K562 (cell line): ENCODE results near the gene TMTC4. TPM values are rescaled to one million over a fixed set of nuclear protein-coding genes. Genes with fewer than 3 reads are reported as not detected.

Source experiments
- CCNT2 ChIP-seq: IDR thresholded peaks from 2 replicates; pipeline ENCODE4 v1.6.1; 2011; ENCODE audit warnings: borderline replicate concordance, low read depth, mild to moderate bottlenecking, moderate library complexity, mixed read lengths, low read length; ENCODE audit not compliant: insufficient read length; ENCODE audit errors: extremely low read depth
- HMGN3 ChIP-seq: IDR thresholded peaks from 2 replicates; pipeline ENCODE4 v1.6.1; 2011; ENCODE audit warnings: borderline replicate concordance, low read depth, mild to moderate bottlenecking, mixed read lengths, low read length; ENCODE audit not compliant: insufficient read length; ENCODE audit errors: extremely low read depth
- JUND ChIP-seq, 2 experiments: IDR thresholded peaks; 2 replicates in 1 of 2; 3 replicates in 1 of 2; pipeline ENCODE4 v1.6.1; 2011; ENCODE audit warnings: borderline replicate concordance in 2 of 2, low read depth in 2 of 2, low read length in 2 of 2, improper control_type of control experiment in 1 of 2, missing biosample characterization in 1 of 2, missing genetic modification characterization in 1 of 2, missing genetic modification reagents in 1 of 2
- NFIC ChIP-seq: fragments of 450-650 bp; IDR thresholded peaks from 2 replicates; pipeline ENCODE4 v1.6.1; 2017; ENCODE audit warnings: mild to moderate bottlenecking, inconsistent platforms
- NRF1 ChIP-seq, 2 experiments: fragments of 450-650 bp; IDR thresholded peaks in 1 of 2; conservative IDR thresholded peaks in 1 of 2; 2 replicates each; pipeline ENCODE4 v1.6.1; 2014; ENCODE audit warnings: mild to moderate bottlenecking in 2 of 2
- SFPQ ChIP-seq: fragments of 200-400 bp; formaldehyde crosslinking; IDR thresholded peaks from 2 replicates; pipeline ENCODE4 v1.6.1; 2017; ENCODE audit warnings: mild to moderate bottlenecking, low read depth, low read length, moderate library complexity
- TAF1 ChIP-seq: IDR thresholded peaks from 2 replicates; pipeline ENCODE4 v1.6.1; 2011; ENCODE audit warnings: mild to moderate bottlenecking, low read length, moderate library complexity; ENCODE audit not compliant: insufficient read depth, control insufficient read depth, severe bottlenecking; ENCODE audit errors: extremely low read depth
- TAL1 ChIP-seq: fragments of 450-650 bp; IDR thresholded peaks from 2 replicates; pipeline ENCODE4 v1.6.1; 2016; ENCODE audit warnings: mild to moderate bottlenecking
- THRAP3 ChIP-seq: fragments of 450-650 bp; IDR thresholded peaks from 2 replicates; pipeline ENCODE4 v1.6.1; 2016; ENCODE audit warnings: mild to moderate bottlenecking, inconsistent platforms, borderline replicate concordance
- ZNF561 ChIP-seq: fragments of 450-650 bp; formaldehyde crosslinking; conservative IDR thresholded peaks from 2 replicates; pipeline ENCODE4 v1.4.0; 2020; ENCODE audit warnings: mild to moderate bottlenecking, moderate library complexity
- ZNF830 ChIP-seq: fragments of 250-450 bp; sonication (Bioruptor Pico); IDR thresholded peaks from 2 replicates; pipeline ENCODE4 v1.5.0; 2021; ENCODE audit warnings: mild to moderate bottlenecking
- polyA plus RNA-seq, 8 experiments: library from polyadenylated mRNA; depleted of rRNA in 4 of 8; stranded (reverse) in 5 of 8; unstranded in 3 of 8; fragments of >200 nt; fragmentation: Nextera tagmentation in 2 of 8; fragmentation: Illumina TruSeq in 1 of 8; extraction: Ambion mirVana in 2 of 8; extraction: Trizol in 1 of 8; gene quantifications; 2 replicates each; pipeline versions ENCODE4 v1.2.1 to v1.2.3, GENCODE V29; 2011 to 2014; ENCODE audit warnings: inconsistent platforms in 1 of 8, missing spikeins in 1 of 8
- total RNA-seq, 7 experiments: library from RNA; depleted of rRNA in 6 of 7; stranded (reverse); fragments of >200 nt in 6 of 7; fragmentation: Illumina TruSeq in 2 of 7; extraction: Trizol in 2 of 7; gene quantifications; 2 replicates each; pipeline versions ENCODE4 v1.2.1 to v1.2.3, GENCODE V29; 2011 to 2021; ENCODE audit warnings: low replicate concordance in 1 of 7
- TF ChIP-seq, protein P1 (sequence below): fragments of 450-650 bp; IDR thresholded peaks from 2 replicates; pipeline ENCODE4 v1.6.1; 2016
- TF ChIP-seq, protein P2 (sequence below): fragments of 150-350 bp; conservative IDR thresholded peaks from 2 replicates; pipeline ENCODE4 v1.6.1; 2014; ENCODE audit warnings: low read length
- TF ChIP-seq, protein P3 (sequence below), 2 experiments: fragments of 450-650 bp in 1 of 2; IDR thresholded peaks; 2 replicates each; pipeline ENCODE4 v1.6.1; 2011 to 2017; ENCODE audit warnings: low read depth in 2 of 2, antibody characterized with exemption in 1 of 2, borderline replicate concordance in 1 of 2, low read length in 1 of 2, mild to moderate bottlenecking in 1 of 2, mixed read lengths in 1 of 2; ENCODE audit not compliant: control insufficient read depth in 1 of 2

TMTC4 gene
- total and polyA plus RNA-seq, 9 of the 15 experiments (the other 6 are each of a cell fraction or from before 2014, with no cell fraction given), result 3.5 to 16.7 (median 11.8) TPM

- no peak for TF ChIP-seq SFPQ
- TF ChIP-seq, protein P1, sequence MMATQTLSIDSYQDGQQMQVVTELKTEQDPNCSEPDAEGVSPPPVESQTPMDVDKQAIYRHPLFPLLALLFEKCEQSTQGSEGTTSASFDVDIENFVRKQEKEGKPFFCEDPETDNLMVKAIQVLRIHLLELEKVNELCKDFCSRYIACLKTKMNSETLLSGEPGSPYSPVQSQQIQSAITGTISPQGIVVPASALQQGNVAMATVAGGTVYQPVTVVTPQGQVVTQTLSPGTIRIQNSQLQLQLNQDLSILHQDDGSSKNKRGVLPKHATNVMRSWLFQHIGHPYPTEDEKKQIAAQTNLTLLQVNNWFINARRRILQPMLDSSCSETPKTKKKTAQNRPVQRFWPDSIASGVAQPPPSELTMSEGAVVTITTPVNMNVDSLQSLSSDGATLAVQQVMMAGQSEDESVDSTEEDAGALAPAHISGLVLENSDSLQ, result peak; percentile 98
- peak; percentile 8 for TF ChIP-seq HMGN3
- peak; percentile 76 for TF ChIP-seq JUND (IDR thresholded peaks at IDR 0.05; ENCODE audit: borderline replicate concordance, low read depth, low read length)
- TF ChIP-seq JUND (tag; IDR thresholded peaks at IDR 0.05; ENCODE audit: borderline replicate concordance, low read depth, low read length), result peak; percentile 57; the same call in 1 of the 3 replicates
- no peak for TF ChIP-seq ZNF830 (CRISPR knock-in tag)
- peak; percentile 41 to 45; a peak in 1 of 4 replicates for TF ChIP-seq NRF1 (conservative IDR thresholded peaks at IDR 0.05 in 1 of 2, IDR thresholded peaks at IDR 0.05 in 1 of 2)
- no peak for TF ChIP-seq TAL1
- TF ChIP-seq CCNT2, result no peak
- TF ChIP-seq TAF1, result peak; percentile 61
- TF ChIP-seq THRAP3, result no peak
- no peak for TF ChIP-seq ZNF561 (CRISPR knock-in tag)
- TF ChIP-seq, protein P2, sequence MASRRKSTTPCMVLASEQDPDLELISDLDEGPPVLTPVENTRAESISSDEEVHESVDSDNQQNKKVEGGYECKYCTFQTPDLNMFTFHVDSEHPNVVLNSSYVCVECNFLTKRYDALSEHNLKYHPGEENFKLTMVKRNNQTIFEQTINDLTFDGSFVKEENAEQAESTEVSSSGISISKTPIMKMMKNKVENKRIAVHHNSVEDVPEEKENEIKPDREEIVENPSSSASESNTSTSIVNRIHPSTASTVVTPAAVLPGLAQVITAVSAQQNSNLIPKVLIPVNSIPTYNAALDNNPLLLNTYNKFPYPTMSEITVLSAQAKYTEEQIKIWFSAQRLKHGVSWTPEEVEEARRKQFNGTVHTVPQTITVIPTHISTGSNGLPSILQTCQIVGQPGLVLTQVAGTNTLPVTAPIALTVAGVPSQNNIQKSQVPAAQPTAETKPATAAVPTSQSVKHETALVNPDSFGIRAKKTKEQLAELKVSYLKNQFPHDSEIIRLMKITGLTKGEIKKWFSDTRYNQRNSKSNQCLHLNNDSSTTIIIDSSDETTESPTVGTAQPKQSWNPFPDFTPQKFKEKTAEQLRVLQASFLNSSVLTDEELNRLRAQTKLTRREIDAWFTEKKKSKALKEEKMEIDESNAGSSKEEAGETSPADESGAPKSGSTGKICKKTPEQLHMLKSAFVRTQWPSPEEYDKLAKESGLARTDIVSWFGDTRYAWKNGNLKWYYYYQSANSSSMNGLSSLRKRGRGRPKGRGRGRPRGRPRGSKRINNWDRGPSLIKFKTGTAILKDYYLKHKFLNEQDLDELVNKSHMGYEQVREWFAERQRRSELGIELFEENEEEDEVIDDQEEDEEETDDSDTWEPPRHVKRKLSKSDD, result no peak
- TF ChIP-seq, protein P3, sequence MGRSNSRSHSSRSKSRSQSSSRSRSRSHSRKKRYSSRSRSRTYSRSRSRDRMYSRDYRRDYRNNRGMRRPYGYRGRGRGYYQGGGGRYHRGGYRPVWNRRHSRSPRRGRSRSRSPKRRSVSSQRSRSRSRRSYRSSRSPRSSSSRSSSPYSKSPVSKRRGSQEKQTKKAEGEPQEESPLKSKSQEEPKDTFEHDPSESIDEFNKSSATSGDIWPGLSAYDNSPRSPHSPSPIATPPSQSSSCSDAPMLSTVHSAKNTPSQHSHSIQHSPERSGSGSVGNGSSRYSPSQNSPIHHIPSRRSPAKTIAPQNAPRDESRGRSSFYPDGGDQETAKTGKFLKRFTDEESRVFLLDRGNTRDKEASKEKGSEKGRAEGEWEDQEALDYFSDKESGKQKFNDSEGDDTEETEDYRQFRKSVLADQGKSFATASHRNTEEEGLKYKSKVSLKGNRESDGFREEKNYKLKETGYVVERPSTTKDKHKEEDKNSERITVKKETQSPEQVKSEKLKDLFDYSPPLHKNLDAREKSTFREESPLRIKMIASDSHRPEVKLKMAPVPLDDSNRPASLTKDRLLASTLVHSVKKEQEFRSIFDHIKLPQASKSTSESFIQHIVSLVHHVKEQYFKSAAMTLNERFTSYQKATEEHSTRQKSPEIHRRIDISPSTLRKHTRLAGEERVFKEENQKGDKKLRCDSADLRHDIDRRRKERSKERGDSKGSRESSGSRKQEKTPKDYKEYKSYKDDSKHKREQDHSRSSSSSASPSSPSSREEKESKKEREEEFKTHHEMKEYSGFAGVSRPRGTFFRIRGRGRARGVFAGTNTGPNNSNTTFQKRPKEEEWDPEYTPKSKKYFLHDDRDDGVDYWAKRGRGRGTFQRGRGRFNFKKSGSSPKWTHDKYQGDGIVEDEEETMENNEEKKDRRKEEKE (IDR thresholded peaks at IDR 0.05; ENCODE audit: borderline replicate concordance in 1 of 2, control insufficient read depth in 1 of 2, low read depth in 2 of 2, low read length in 1 of 2), result no peak
- TF ChIP-seq NFIC, result no peak
Measured at GRCh38 chr13:100674872-100675660, 471 bp upstream of the TMTC4 start (continued).
